Esophagus muscularis mucosa (tissue), 4 donors: ENCODE results near the gene ZNF629.

Experiments
- EP300 ChIP-seq: sonication (generic); formaldehyde crosslinking; IDR thresholded peaks from one replicate; pipeline ENCODE4 v1.6.1; 2017; ENCODE audit warnings: antibody characterized with exemption
- POLR2A ChIP-seq: fragments of 450-650 bp; IDR thresholded peaks from one replicate; pipeline ENCODE4 v1.6.1; 2017; ENCODE audit warnings: antibody characterized with exemption, moderate library complexity, mild to moderate bottlenecking, low read depth
- POLR2AphosphoS5 ChIP-seq, 2 donors: sonication (generic); formaldehyde crosslinking; IDR thresholded peaks; one replicate each; pipeline ENCODE4 v1.6.1; 2017; ENCODE audit warnings: antibody characterized with exemption in 2 of 2
- TF ChIP-seq, protein P1 (sequence below), 3 experiments: fragments of 200-600 bp in 2 of 3; fragments of 450-650 bp in 1 of 3; sonication (generic) in 2 of 3; IDR thresholded peaks; one replicate each; pipeline ENCODE4 v1.5.1; 2017 to 2019; ENCODE audit warnings: antibody characterized with exemption in 3 of 3, mild to moderate bottlenecking in 2 of 3, moderate library complexity in 1 of 3

DNA sequence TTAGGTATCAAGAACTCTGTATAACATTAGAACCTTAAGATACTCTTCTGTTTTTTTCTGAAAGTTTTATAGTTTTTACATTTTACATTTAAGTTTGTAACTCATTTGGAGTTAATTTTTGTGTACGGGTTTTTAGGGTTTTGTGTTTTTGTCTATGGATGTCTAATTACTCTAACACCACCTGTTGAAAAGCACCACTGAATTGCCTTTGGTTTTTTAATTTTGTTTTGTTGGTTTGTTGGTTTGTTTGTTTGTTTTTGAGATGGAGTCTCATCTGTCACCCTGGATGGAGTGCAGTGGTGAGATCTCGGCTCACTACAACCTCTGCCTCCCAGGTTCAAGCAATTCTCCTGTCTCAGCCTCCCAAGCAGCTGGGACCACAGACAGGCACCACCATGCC lies 29.8 kb upstream of the ZNF629 start:
- TF ChIP-seq POLR2AphosphoS5 (IDR thresholded peaks at IDR 0.05) (no peak), EP300 (no peak), POLR2A (no peak)
- TF ChIP-seq, protein P1, sequence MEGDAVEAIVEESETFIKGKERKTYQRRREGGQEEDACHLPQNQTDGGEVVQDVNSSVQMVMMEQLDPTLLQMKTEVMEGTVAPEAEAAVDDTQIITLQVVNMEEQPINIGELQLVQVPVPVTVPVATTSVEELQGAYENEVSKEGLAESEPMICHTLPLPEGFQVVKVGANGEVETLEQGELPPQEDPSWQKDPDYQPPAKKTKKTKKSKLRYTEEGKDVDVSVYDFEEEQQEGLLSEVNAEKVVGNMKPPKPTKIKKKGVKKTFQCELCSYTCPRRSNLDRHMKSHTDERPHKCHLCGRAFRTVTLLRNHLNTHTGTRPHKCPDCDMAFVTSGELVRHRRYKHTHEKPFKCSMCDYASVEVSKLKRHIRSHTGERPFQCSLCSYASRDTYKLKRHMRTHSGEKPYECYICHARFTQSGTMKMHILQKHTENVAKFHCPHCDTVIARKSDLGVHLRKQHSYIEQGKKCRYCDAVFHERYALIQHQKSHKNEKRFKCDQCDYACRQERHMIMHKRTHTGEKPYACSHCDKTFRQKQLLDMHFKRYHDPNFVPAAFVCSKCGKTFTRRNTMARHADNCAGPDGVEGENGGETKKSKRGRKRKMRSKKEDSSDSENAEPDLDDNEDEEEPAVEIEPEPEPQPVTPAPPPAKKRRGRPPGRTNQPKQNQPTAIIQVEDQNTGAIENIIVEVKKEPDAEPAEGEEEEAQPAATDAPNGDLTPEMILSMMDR (IDR thresholded peaks at IDR 0.05) = no peak
